Neuron (in vitro differentiated cells): ENCODE data around the gene C3orf18.

Experiments used
- H2AFZ ChIP-seq: one replicate; pipeline ENCODE4 v1.6.1; 2013; ENCODE audit warnings: low read depth, mild to moderate bottlenecking, inconsistent platforms, low read length, moderate library complexity
- H3K27me3 ChIP-seq: one replicate; pipeline ENCODE4 v1.6.1; 2013; ENCODE audit warnings: low read length; ENCODE audit not compliant: insufficient read depth
- H3K36me3 ChIP-seq: one replicate; pipeline ENCODE4 v1.6.1; 2013; ENCODE audit warnings: low read length; ENCODE audit not compliant: insufficient read depth
- H3K4me1 ChIP-seq: one replicate; pipeline ENCODE4 v1.6.1; 2013; ENCODE audit warnings: low read length; ENCODE audit not compliant: insufficient read depth
- H3K4me3 ChIP-seq: 2 replicates; pipeline ENCODE4 v1.5.1; 2013; ENCODE audit warnings: mild to moderate bottlenecking, low read length, moderate library complexity
- H3K9me3 ChIP-seq: one replicate; pipeline ENCODE4 v1.6.1; 2013; ENCODE audit warnings: low read length

Gene C3orf18

GRCh38 chr3:50564321-50564720 lies 3.2 kb downstream of the C3orf18 start:
- Histone ChIP-seq H3K4me3 (no peak overlapping the region), H3K27me3 (peaks cover 37% of the 10 kb centered on the region), H3K4me1 (peaks cover 3% of the 10 kb centered on the region), H3K36me3 (no peaks in the 10 kb centered on the region), H3K9me3 (no peaks in the 10 kb centered on the region), H2AFZ (no peak overlapping the region)

GRCh38 chr3:50563867-50564266 lies 3.7 kb downstream of the C3orf18 start:
- peaks cover 38% of the 10 kb centered on the region for H3K27me3 ChIP-seq
- no peak overlapping the region for H3K4me3 ChIP-seq
- no peaks in the 10 kb centered on the region for H3K9me3 ChIP-seq
- no peaks in the 10 kb centered on the region for H3K36me3 ChIP-seq
- H2AFZ ChIP-seq = no peak overlapping the region
- peaks cover 3% of the 10 kb centered on the region for H3K4me1 ChIP-seq

- Histone ChIP-seq H2AFZ (no peak overlapping the region), H3K27me3 (peaks cover 43% of the 10 kb centered on the region), H3K4me1 (no peaks in the 10 kb centered on the region), H3K9me3 (no peaks in the 10 kb centered on the region), H3K4me3 (no peak overlapping the region), H3K36me3 (no peaks in the 10 kb centered on the region)
These were observed 4.7 kb downstream of the C3orf18 start for GRCh38 chr3:50562861-50563260.

GRCh38 chr3:50559702-50560101 lies 7.8 kb downstream of the C3orf18 start:
- Histone ChIP-seq H3K4me3 (no peak overlapping the region), H3K4me1 (no peaks in the 10 kb centered on the region), H2AFZ (no peak overlapping the region), H3K9me3 (no peaks in the 10 kb centered on the region), H3K36me3 (no peaks in the 10 kb centered on the region), H3K27me3 (peaks cover 32% of the 10 kb centered on the region)

- no peak overlapping the region for H3K4me3 ChIP-seq
- no peak overlapping the region for H2AFZ ChIP-seq
- no peaks in the 10 kb centered on the region for H3K4me1 ChIP-seq
- H3K27me3 ChIP-seq = peaks cover 42% of the 10 kb centered on the region
- no peaks in the 10 kb centered on the region for H3K36me3 ChIP-seq
- H3K9me3 ChIP-seq = no peaks in the 10 kb centered on the region
These were observed 9.6 kb downstream of the C3orf18 start for GRCh38 chr3:50557915-50558314.

- Histone ChIP-seq H3K4me3 (no peak overlapping the region), H2AFZ (no peak overlapping the region), H3K27me3 (peaks cover 36% of the 10 kb centered on the region), H3K4me1 (no peaks in the 10 kb centered on the region), H3K36me3 (no peaks in the 10 kb centered on the region), H3K9me3 (no peaks in the 10 kb centered on the region)
These were observed 10.4 kb downstream of the C3orf18 start for GRCh38 chr3:50557106-50557505.

GRCh38 chr3:50554553-50554952 lies 13.0 kb downstream of the C3orf18 start:
- Histone ChIP-seq H2AFZ (no peak overlapping the region), H3K27me3 (peaks cover 47% of the 10 kb centered on the region), H3K4me1 (no peaks in the 10 kb centered on the region), H3K9me3 (no peaks in the 10 kb centered on the region), H3K4me3 (no peak overlapping the region), H3K36me3 (no peaks in the 10 kb centered on the region)

GRCh38 chr3:50552598-50552997 lies 14.9 kb downstream of the C3orf18 start:
- Histone ChIP-seq H3K4me3 (no peak overlapping the region), H3K27me3 (peaks cover 38% of the 10 kb centered on the region)

GRCh38 chr3:50551681-50552435 lies 15.7 kb downstream of the C3orf18 start:
- Histone ChIP-seq H3K27me3 (peaks cover 34% of the 10 kb centered on the region), H3K4me3 (no peak overlapping the region), H3K9me3 (no peaks in the 10 kb centered on the region), H3K36me3 (no peaks in the 10 kb centered on the region), H3K4me1 (no peaks in the 10 kb centered on the region), H2AFZ (no peak overlapping the region)

More at GRCh38 chr3:50552598-50552997, 14.9 kb downstream of the C3orf18 start:
- Histone ChIP-seq H3K4me1 (no peaks in the 10 kb centered on the region), H2AFZ (no peak overlapping the region), H3K36me3 (no peaks in the 10 kb centered on the region), H3K9me3 (no peaks in the 10 kb centered on the region)

- Histone ChIP-seq H3K4me1 (no peaks in the 10 kb centered on the region), H3K27me3 (peaks cover 31% of the 10 kb centered on the region), H2AFZ (no peak overlapping the region), H3K36me3 (no peaks in the 10 kb centered on the region), H3K9me3 (no peaks in the 10 kb centered on the region), H3K4me3 (no peak overlapping the region)
These were observed 16.4 kb downstream of the C3orf18 start for GRCh38 chr3:50551054-50551659.

- H3K4me1 ChIP-seq = no peaks in the 10 kb centered on the region
- no peak overlapping the region for H3K4me3 ChIP-seq
- no peaks in the 10 kb centered on the region for H3K36me3 ChIP-seq
- H3K9me3 ChIP-seq = no peaks in the 10 kb centered on the region
- H3K27me3 ChIP-seq = peaks cover 28% of the 10 kb centered on the region
- H2AFZ ChIP-seq = no peak overlapping the region
These were observed 17.3 kb downstream of the C3orf18 start for GRCh38 chr3:50550079-50550736.

- no peaks in the 10 kb centered on the region for H3K36me3 ChIP-seq
- H3K4me1 ChIP-seq = no peaks in the 10 kb centered on the region
- no peaks in the 10 kb centered on the region for H3K9me3 ChIP-seq
- H3K4me3 ChIP-seq = no peak overlapping the region
- no peak overlapping the region for H2AFZ ChIP-seq
- H3K27me3 ChIP-seq = peaks cover 22% of the 10 kb centered on the region
These were observed 18.3 kb downstream of the C3orf18 start for GRCh38 chr3:50549226-50549625.

GRCh38 chr3:50545781-50546180 lies 21.8 kb downstream of the C3orf18 start:
- Histone ChIP-seq H3K36me3 (no peaks in the 10 kb centered on the region), H3K4me3 (no peak overlapping the region), H3K4me1 (no peaks in the 10 kb centered on the region)

More at GRCh38 chr3:50545781-50546180, 21.8 kb downstream of the C3orf18 start:
- no peak overlapping the region for H2AFZ ChIP-seq
- peaks cover 5% of the 10 kb centered on the region for H3K27me3 ChIP-seq
- H3K9me3 ChIP-seq = no peaks in the 10 kb centered on the region
